Stomach (tissue), 9 donors: ENCODE measurements around the gene MED13L. TPM values are rescaled to one million over a fixed set of nuclear protein-coding genes. Genes with fewer than 3 reads are reported as not detected.

Source experiments
- DNase-seq, 2 donors: peaks; one replicate each; pipeline versions ENCODE4 v3.0.0 to v3.0.0-alpha.2; 2013 to 2019
- H3K27ac ChIP-seq, 5 donors: fragments of 200-600 bp in 4 of 5; sonication (generic) in 4 of 5; one replicate each; pipeline ENCODE4 v1.5.1; 2013 to 2019; ENCODE audit warnings: mild to moderate bottlenecking in 1 of 5, moderate library complexity in 1 of 5
- H3K27me3 ChIP-seq, 3 donors: fragments of 200-600 bp; sonication (generic); one replicate each; pipeline ENCODE4 v1.5.1; 2017 to 2019; ENCODE audit warnings: mixed run types in 1 of 3
- H3K36me3 ChIP-seq, 4 donors: fragments of 200-600 bp; sonication (generic); 1 replicate in 3 of 4; 2 replicates in 1 of 4; pipeline ENCODE4 v1.5.1; 2016 to 2019
- H3K4me1 ChIP-seq, 4 donors: fragments of 200-600 bp; sonication (generic); one replicate each; pipeline ENCODE4 v1.5.1; 2016 to 2019
- H3K4me3 ChIP-seq, 4 donors: fragments of 200-600 bp; sonication (generic) in 3 of 4; one replicate each; pipeline ENCODE4 v1.5.1; 2016 to 2019; ENCODE audit warnings: mild to moderate bottlenecking in 1 of 4
- H3K9me3 ChIP-seq, 4 donors: fragments of 200-600 bp; sonication (generic); one replicate each; pipeline ENCODE4 v1.5.1; 2016 to 2019
- EP300 ChIP-seq: sonication (generic); formaldehyde crosslinking; IDR thresholded peaks from one replicate; pipeline ENCODE4 v1.6.1; 2017; ENCODE audit warnings: antibody characterized with exemption
- POLR2A ChIP-seq, 4 donors: fragments of 450-650 bp; IDR thresholded peaks; one replicate each; pipeline ENCODE4 v1.6.1; 2016; ENCODE audit warnings: antibody characterized with exemption in 4 of 4, control low read depth in 2 of 4, mild to moderate bottlenecking in 1 of 4, moderate library complexity in 1 of 4
- POLR2AphosphoS5 ChIP-seq, 3 donors: sonication (generic); formaldehyde crosslinking; IDR thresholded peaks; one replicate each; pipeline ENCODE4 v1.6.1; 2016; ENCODE audit warnings: antibody characterized with exemption in 3 of 3
- WGBS, 5 donors: extraction: QIAGEN DNeasy Blood & Tissue Kit in 3 of 5; methylation state at CpG; one replicate each; pipeline versions ENCODE4 v1.1.5 to v1.1.7; 2013 to 2018; 5-methylcytosine and 5-hydroxymethylcytosine counted together
- intact Hi-C: fragments of 100-400 bp; cut with DNase I; formaldehyde crosslinking; loops from one replicate; pipeline ENCODE4 v1.15.1; 2023; ENCODE audit warnings: low total_unique reads
- polyA plus RNA-seq, 3 donors: library from polyadenylated mRNA; stranded (reverse); fragments of 200-250 nt; gene quantifications; one replicate each; pipeline ENCODE4 v1.2.3, GENCODE V29; 2013
- total RNA-seq, 5 donors: library from RNA; depleted of rRNA; stranded (reverse); fragments of >200 nt; gene quantifications; one replicate each; pipeline versions ENCODE4 v1.1.0 to v1.2.3, GENCODE V29; 2014 to 2016
- TF ChIP-seq, protein P1 (sequence below), 7 experiments: fragments of 450-650 bp in 4 of 7; fragments of 200-600 bp in 3 of 7; sonication (generic) in 3 of 7; IDR thresholded peaks; one replicate each; pipeline ENCODE4 v1.5.1; 2016 to 2019; ENCODE audit warnings: antibody characterized with exemption in 7 of 7, control low read depth in 2 of 7, mild to moderate bottlenecking in 1 of 7
- donor health status: healthy with polysubstance abuse.
- donor health status: Bipolar disorder and iron deficiency.
- donor health status: healthy.

The MED13L gene
- total and polyA plus RNA-seq, 8 donors = 10.4 to 305 (median 72.7) TPM

DNA sequence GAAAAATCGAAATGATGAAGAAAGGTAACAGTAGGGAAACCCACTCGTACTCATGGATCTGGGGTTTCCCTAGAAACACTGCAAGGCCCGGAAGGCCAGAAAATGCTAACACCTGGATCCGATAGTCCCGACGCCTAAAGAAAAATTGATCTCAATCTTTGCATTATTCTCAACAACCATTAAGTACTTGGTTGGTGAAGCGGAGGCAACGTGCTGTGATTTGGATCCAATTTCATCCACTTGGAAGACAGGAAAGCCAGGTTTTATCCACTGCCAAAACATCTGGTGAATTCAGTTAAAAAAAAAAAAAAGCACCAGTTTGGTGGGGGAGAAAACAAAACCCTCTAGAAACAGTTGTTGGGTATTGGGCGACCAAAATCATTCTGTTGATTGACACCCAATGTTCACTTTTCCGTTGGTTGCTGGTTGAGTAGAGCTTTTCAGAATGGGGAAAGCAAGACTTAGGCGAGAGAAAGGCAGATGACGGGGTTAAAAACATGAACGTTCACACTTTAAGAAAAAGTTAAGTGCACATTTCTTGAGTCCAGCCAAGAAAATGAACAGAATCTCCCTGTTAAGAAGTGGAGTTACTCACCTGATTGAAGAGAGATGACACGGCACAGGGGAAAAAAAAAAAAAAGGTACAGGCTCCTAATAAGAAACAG lies 41.9 kb upstream of the MED13L start:
- intact Hi-C loops = no loop called here
- no peaks in the 10 kb centered on the region for H3K9me3 ChIP-seq
- H3K4me3 ChIP-seq = no peak overlapping the region
- no peaks in the 10 kb centered on the region for H3K27me3 ChIP-seq
- TF ChIP-seq, protein P1, sequence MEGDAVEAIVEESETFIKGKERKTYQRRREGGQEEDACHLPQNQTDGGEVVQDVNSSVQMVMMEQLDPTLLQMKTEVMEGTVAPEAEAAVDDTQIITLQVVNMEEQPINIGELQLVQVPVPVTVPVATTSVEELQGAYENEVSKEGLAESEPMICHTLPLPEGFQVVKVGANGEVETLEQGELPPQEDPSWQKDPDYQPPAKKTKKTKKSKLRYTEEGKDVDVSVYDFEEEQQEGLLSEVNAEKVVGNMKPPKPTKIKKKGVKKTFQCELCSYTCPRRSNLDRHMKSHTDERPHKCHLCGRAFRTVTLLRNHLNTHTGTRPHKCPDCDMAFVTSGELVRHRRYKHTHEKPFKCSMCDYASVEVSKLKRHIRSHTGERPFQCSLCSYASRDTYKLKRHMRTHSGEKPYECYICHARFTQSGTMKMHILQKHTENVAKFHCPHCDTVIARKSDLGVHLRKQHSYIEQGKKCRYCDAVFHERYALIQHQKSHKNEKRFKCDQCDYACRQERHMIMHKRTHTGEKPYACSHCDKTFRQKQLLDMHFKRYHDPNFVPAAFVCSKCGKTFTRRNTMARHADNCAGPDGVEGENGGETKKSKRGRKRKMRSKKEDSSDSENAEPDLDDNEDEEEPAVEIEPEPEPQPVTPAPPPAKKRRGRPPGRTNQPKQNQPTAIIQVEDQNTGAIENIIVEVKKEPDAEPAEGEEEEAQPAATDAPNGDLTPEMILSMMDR (IDR thresholded peaks at IDR 0.05) = no peak
- TF ChIP-seq EP300 (no peak), POLR2A (IDR thresholded peaks at IDR 0.05) (no peak), POLR2AphosphoS5 (IDR thresholded peaks at IDR 0.05) (no peak)
- no peaks in the 10 kb centered on the region for H3K36me3 ChIP-seq
- 54 to 76% (median 72%) methylated on average over 14 of the region's 14 CpGs for WGBS, 5 donors
- peaks cover 19 to 31% (median 25%) of the 10 kb centered on the region in 4 donors for H3K4me1 ChIP-seq
- no peak for DNase-seq
- peak overlapping the region in 4 of 5 donors; percentile 71 to 83 (median 77) for H3K27ac ChIP-seq

DNA sequence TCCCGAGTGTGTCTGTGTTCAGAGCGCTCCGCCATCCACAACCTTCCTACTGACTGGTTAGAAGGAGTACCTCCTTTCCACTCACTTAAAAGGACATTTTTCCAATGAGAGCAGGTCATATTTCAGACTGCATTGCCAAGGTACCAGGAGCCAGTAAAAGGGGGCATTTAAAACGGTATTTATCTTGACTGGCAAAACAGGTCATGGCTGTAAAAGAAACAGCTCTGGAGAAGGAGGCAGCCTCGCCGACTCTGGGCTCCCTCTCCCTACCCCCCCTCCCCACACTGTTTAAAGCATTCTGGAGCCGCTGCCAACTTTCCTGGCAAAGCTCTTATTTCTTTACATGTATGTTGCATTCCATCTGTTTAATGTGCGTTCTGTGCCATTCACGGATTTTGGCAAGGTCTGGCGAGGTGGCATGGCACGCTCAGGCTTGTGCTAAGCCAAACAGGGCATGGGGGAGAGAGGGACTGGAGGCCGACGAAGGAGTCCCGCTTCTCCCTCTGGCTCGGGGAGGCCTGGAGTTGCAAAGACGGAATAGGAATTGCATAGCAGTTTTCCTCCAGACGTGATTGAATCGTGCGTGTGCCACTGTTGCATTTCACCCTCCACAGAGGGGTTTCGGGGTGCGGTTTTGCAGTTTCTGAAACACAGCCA lies 41.2 kb upstream of the MED13L start:
- H3K4me3 ChIP-seq = peak overlapping the region in 3 of 4 donors; percentile 11 to 32 (median 31)

GRCh38 chr12:116317986-116318575 lies 40.6 kb upstream of the MED13L start:
- peak in 1 of 2 donors; percentile 72 for DNase-seq
- Histone ChIP-seq H3K27me3 (no peaks in the 10 kb centered on the region), H3K36me3 (no peaks in the 10 kb centered on the region), H3K4me1 (peaks cover 19 to 31% (median 21%) of the 10 kb centered on the region in 4 donors), H3K27ac (peak overlapping the region; percentile 32 to 83 (median 76)), H3K4me3 (peak overlapping the region in 3 of 4 donors; percentile 11 to 32 (median 31)), H3K9me3 (no peaks in the 10 kb centered on the region)
- 34 to 61% (median 46%) methylated on average over 23 of the region's 23 CpGs for WGBS, 5 donors
- intact Hi-C loops = no loop called here
- TF ChIP-seq, protein P1 (IDR thresholded peaks at IDR 0.05) = no peak
- peak in 1 of 3 donors; percentile 10 for TF ChIP-seq POLR2AphosphoS5 (IDR thresholded peaks at IDR 0.05)

More for the DNA sequence above, 41.2 kb upstream of the MED13L start:
- Histone ChIP-seq H3K9me3 (no peaks in the 10 kb centered on the region), H3K27me3 (no peaks in the 10 kb centered on the region), H3K36me3 (no peaks in the 10 kb centered on the region), H3K27ac (peak overlapping the region; percentile 32 to 83 (median 76)), H3K4me1 (peaks cover 19 to 31% (median 23%) of the 10 kb centered on the region in 4 donors)
- WGBS, 5 donors = 41 to 58% (median 46%) methylated on average over 20 to 21 of the region's 21 CpGs
- intact Hi-C loops = no loop called here
- TF ChIP-seq, protein P1 (IDR thresholded peaks at IDR 0.05) = no peak
- TF ChIP-seq POLR2AphosphoS5 (IDR thresholded peaks at IDR 0.05) = no peak
- TF ChIP-seq EP300 = no peak
- no peak for TF ChIP-seq POLR2A (IDR thresholded peaks at IDR 0.05)
- DNase-seq = peak; percentile 79 to 84

GRCh38 chr12:116317139-116317538 lies 39.6 kb upstream of the MED13L start:
- no peaks in the 10 kb centered on the region for H3K27me3 ChIP-seq
- 95 to 100% (median 97%) methylated on average over 4 of the region's 4 CpGs for WGBS, 5 donors
- intact Hi-C loops = no loop called here

More at GRCh38 chr12:116317139-116317538, 39.6 kb upstream of the MED13L start:
- Histone ChIP-seq H3K36me3 (no peaks in the 10 kb centered on the region), H3K4me1 (peaks cover 19 to 31% (median 21%) of the 10 kb centered on the region in 4 donors), H3K4me3 (no peak overlapping the region), H3K27ac (no peak overlapping the region), H3K9me3 (no peaks in the 10 kb centered on the region)
- no peak for TF ChIP-seq EP300
- no peak for TF ChIP-seq POLR2AphosphoS5 (IDR thresholded peaks at IDR 0.05)
- TF ChIP-seq, protein P1 (IDR thresholded peaks at IDR 0.05) = no peak
- TF ChIP-seq POLR2A (IDR thresholded peaks at IDR 0.05) = no peak
- no peak for DNase-seq
